ENCODE results near the gene RNF217.

GRCh38 chr6:125114248-125114858 lies 152.1 kb downstream of the RNF217 start:
- peak; percentile 30 to 91 (median 82) for TF ChIP-seq CTCF (IDR thresholded peaks at IDR 0.05)
- TF ChIP-seq POLR2A (IDR thresholded peaks at IDR 0.05), result no peak

Data from body of pancreas (tissue), 4 donors.